ENCODE data around the gene KLK1.

KLK1 gene

DNA sequence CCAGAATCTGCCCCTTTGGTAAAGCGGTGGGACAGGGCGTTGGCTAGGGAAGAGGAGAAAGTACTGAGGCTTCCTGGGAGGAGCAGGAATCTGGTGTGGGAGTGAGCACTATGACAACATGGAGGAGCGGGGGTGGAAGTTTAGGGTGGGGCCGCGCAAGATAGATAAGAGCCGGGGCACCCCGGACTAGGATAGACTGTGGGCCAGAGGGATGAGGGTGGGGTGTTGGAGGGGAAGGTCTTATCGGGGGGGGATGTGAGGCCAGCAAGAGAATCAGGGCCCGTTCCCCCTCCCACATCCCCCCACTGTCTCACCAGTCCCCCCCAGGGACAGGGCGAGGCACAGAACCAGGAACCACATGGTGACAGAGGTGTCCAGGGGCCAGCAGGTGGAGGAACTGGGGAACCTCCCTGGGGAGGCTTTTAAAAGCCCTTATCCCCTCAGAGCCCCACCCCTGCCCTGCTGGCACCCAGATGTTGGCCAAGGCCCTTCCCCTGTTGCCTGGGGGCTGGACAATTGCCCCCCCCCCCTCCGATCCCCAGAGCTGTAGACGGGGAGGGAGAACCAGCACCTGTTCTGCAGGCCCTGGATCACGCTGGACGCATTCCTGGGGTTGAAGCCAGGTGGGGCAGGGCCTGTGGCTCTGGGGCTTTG lies at the start of gene KLK1:
KLK1 (minus strand) TSS at position 399 of the 654 bp plus-strand sequence; CDS start at position 360, 39 bp downstream.
- TF ChIP-seq, protein P1, sequence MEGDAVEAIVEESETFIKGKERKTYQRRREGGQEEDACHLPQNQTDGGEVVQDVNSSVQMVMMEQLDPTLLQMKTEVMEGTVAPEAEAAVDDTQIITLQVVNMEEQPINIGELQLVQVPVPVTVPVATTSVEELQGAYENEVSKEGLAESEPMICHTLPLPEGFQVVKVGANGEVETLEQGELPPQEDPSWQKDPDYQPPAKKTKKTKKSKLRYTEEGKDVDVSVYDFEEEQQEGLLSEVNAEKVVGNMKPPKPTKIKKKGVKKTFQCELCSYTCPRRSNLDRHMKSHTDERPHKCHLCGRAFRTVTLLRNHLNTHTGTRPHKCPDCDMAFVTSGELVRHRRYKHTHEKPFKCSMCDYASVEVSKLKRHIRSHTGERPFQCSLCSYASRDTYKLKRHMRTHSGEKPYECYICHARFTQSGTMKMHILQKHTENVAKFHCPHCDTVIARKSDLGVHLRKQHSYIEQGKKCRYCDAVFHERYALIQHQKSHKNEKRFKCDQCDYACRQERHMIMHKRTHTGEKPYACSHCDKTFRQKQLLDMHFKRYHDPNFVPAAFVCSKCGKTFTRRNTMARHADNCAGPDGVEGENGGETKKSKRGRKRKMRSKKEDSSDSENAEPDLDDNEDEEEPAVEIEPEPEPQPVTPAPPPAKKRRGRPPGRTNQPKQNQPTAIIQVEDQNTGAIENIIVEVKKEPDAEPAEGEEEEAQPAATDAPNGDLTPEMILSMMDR (IDR thresholded peaks at IDR 0.05; ENCODE audit: extremely low read depth, insufficient read depth, missing control alignments) = no peak
- DNase-seq (ENCODE audit: low spot score) = peak; percentile 17
- in situ Hi-C loops (cut with MboI; ENCODE audit: low pct_unique_long_range_greater_than_20kb, low sequenced_read_pairs, unreplicated experiment) = no loop called here

DNA sequence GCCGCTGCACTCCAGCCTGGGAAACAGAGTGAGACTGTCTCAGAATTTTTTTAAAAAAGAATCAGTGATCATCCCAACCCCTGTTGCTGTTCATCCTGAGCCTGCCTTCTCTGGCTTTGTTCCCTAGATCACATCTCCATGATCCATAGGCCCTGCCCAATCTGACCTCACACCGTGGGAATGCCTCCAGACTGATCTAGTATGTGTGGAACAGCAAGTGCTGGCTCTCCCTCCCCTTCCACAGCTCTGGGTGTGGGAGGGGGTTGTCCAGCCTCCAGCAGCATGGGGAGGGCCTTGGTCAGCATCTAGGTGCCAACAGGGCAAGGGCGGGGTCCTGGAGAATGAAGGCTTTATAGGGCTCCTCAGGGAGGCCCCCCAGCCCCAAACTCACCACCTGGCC lies 49.5 kb upstream of the KLK1 start, which contains the start of gene KLK2:
KLK2 (plus strand) TSS at position 384 of the 400 bp plus-strand sequence. CDS start 35 bp downstream, outside the sequence.
- DNase-seq (ENCODE audit: low spot score) = no peak
- in situ Hi-C loops (cut with MboI; ENCODE audit: low pct_unique_long_range_greater_than_20kb, low sequenced_read_pairs, unreplicated experiment) = no loop called here
- TF ChIP-seq, protein P1 (IDR thresholded peaks at IDR 0.05; ENCODE audit: extremely low read depth, insufficient read depth, missing control alignments) = no peak

DNA sequence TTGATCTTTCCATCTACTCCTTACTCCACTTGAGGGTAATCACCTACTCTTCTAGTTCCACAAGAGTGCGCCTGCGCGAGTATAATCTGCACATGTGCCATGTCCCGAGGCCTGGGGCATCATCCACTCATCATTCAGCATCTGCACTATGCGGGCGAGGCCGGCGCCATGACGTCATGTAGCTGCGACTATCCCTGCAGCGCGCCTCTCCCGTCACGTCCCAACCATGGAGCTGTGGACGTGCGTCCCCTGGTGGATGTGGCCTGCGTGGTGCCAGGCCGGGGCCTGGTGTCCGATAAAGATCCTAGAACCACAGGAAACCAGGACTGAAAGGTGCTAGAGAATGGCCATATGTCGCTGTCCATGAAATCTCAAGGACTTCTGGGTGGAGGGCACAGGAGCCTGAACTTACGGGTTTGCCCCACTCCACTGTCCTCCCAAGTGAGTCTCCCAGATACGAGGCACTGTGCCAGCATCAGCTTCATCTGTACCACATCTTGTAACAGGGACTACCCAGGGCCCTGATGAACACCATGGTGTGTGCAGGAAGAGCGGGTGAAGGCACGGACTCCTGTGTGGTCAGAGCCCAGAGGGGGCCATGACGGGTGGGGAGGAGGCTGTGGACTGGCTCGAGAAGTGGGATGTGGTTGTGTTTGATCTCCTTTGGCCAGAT lies 47.0 kb upstream of the KLK1 start:
- in situ Hi-C loops (cut with MboI; ENCODE audit: low pct_unique_long_range_greater_than_20kb, low sequenced_read_pairs, unreplicated experiment) = no loop called here
- TF ChIP-seq, protein P1 (IDR thresholded peaks at IDR 0.05; ENCODE audit: extremely low read depth, insufficient read depth, missing control alignments) = peak; percentile 17
- no peak for DNase-seq (ENCODE audit: low spot score)

DNA sequence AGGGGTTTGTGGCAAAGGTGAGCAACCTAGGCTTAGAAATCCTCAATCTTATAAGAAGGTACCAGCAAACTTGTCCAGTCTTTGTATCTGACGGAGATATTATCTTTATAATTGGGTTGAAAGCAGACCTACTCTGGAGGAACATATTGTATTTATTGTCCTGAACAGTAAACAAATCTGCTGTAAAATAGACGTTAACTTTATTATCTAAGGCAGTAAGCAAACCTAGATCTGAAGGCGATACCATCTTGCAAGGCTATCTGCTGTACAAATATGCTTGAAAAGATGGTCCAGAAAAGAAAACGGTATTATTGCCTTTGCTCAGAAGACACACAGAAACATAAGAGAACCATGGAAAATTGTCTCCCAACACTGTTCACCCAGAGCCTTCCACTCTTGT lies 45.9 kb upstream of the KLK1 start:
- TF ChIP-seq, protein P1 (IDR thresholded peaks at IDR 0.05; ENCODE audit: extremely low read depth, insufficient read depth, missing control alignments) = no peak
- in situ Hi-C loops (cut with MboI; ENCODE audit: low pct_unique_long_range_greater_than_20kb, low sequenced_read_pairs, unreplicated experiment) = no loop called here
- DNase-seq (ENCODE audit: low spot score) = no peak

DNA sequence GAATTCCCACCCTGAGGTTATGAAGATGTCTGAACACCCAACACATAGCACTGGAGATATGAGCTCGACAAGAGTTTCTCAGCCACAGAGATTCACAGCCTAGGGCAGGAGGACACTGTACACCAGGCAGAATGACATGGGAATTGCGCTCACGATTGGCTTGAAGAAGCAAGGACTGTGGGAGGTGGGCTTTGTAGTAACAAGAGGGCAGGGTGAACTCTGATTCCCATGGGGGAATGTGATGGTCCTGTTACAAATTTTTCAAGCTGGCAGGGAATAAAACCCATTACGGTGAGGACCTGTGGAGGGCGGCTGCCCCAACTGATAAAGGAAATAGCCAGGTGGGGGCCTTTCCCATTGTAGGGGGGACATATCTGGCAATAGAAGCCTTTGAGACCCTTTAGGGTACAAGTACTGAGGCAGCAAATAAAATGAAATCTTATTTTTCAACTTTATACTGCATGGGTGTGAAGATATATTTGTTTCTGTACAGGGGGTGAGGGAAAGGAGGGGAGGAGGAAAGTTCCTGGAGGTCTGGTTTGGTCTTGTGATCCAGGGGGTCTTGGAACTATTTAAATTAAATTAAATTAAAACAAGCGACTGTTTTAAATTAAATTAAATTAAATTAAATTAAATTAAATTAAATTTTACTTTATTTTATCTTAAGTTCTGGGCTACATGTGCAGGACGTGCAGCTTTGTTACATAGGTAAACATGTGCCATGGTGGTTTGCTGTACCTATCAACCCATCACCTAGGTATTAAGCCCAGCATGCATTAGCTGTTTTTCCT lies 38.1 kb upstream of the KLK1 start:
- no peak for DNase-seq (ENCODE audit: low spot score)
- in situ Hi-C loops (cut with MboI; ENCODE audit: low pct_unique_long_range_greater_than_20kb, low sequenced_read_pairs, unreplicated experiment) = no loop called here
- TF ChIP-seq, protein P1 (IDR thresholded peaks at IDR 0.05; ENCODE audit: extremely low read depth, insufficient read depth, missing control alignments) = no peak

DNA sequence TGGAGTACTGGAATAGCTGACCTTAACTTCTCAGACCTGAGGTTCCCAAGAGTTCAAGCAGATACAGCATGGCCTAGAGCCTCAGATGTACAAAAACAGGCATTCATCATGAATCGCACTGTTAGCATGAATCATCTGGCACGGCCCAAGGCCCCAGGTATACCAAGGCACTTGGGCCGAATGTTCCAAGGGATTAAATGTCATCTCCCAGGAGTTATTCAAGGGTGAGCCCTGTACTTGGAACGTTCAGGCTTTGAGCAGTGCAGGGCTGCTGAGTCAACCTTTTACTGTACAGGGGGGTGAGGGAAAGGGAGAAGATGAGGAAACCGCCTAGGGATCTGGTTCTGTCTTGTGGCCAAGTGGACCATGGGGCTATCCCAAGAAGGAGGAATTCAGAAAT lies 37.4 kb upstream of the KLK1 start:
- no peak for DNase-seq (ENCODE audit: low spot score)
- in situ Hi-C loops (cut with MboI; ENCODE audit: low pct_unique_long_range_greater_than_20kb, low sequenced_read_pairs, unreplicated experiment) = no loop called here
- TF ChIP-seq, protein P1 (IDR thresholded peaks at IDR 0.05; ENCODE audit: extremely low read depth, insufficient read depth, missing control alignments) = no peak
